Choroid plexus epithelial cell (primary cell): Measurements from ENCODE around the gene MYCL.

Source experiments
- DNase-seq: peaks from one replicate; pipeline ENCODE4 v3.0.0-alpha.2; 2010; ENCODE audit warnings: low read depth
- H3K4me3 ChIP-seq: 2 replicates; pipeline ENCODE4 v1.5.1; 2011; ENCODE audit warnings: low read depth, mild to moderate bottlenecking, control low read depth, low read length, moderate library complexity
- TF ChIP-seq, protein P1 (sequence below): conservative IDR thresholded peaks from 2 replicates; pipeline ENCODE4 v1.5.1; 2011; ENCODE audit warnings: low read depth, mild to moderate bottlenecking, control low read depth, inconsistent platforms, low read length, moderate library complexity

The MYCL gene

DNA sequence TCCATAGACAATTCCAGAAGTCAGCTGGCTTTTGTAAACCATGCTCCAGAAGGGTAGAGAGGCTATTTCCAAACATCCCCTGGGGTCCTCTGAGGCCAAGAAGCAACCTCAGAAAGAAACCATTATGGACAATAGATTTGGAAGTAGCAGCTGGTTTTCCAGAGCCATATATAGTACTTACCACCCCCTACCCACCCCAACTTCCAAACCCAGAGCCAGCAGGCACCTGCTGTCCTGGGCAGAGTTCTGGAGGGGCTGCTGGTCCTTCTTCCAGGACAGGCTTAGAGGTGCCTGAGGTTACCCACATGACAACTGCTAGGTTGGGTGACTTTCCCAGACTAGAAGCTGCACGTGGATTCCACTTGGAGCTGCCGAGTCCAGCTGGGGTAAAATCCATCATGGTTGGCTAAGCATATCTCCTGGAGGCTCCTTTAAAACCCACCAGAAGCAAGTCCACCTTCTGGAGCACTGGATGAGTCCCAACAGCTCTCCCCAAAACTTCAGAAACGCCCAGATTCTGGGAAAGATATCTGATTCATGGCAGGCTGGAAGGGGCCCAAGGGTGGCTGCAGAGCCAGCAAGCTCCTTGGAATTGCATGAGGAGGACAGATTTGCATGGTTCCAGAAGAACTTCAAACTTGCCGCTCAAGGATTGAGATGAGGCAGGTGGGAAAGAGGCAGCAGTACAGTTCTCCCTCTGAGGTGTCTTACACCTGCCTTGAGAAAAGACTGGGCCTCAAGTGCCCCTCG lies 5.8 kb downstream of the MYCL start:
- DNase-seq, result no peak
- TF ChIP-seq, protein P1, sequence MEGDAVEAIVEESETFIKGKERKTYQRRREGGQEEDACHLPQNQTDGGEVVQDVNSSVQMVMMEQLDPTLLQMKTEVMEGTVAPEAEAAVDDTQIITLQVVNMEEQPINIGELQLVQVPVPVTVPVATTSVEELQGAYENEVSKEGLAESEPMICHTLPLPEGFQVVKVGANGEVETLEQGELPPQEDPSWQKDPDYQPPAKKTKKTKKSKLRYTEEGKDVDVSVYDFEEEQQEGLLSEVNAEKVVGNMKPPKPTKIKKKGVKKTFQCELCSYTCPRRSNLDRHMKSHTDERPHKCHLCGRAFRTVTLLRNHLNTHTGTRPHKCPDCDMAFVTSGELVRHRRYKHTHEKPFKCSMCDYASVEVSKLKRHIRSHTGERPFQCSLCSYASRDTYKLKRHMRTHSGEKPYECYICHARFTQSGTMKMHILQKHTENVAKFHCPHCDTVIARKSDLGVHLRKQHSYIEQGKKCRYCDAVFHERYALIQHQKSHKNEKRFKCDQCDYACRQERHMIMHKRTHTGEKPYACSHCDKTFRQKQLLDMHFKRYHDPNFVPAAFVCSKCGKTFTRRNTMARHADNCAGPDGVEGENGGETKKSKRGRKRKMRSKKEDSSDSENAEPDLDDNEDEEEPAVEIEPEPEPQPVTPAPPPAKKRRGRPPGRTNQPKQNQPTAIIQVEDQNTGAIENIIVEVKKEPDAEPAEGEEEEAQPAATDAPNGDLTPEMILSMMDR, result no peak
- no peak overlapping the region for H3K4me3 ChIP-seq

DNA sequence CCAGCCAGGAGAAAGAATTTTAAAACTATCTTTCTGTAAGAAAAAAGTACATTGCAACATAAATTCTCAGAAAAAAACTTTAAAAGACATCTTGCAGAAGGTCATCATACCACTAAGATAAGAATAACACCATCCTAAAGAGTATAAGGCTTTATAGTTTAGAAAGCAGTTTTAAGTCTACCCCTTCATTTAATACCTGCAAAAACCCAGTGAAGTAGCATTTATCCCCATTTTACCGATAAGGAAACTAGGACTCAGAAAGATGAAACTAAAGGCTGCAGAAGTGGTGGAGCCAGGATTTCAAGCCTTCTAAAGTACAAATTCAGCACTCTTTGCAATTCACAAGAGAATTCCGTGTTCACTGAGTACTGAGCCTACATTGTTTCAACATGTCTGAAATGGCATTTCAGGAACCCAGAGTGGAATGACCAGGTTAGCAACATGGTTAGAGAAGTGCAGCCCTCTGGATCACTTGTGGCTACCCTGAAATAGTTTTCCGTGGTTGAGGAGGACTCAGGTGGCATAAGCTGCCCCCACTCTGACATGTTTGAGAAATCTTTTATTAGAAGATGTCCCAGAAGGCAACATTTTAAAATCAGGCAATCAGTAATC lies 6.7 kb downstream of the MYCL start:
- no peak overlapping the region for H3K4me3 ChIP-seq
- DNase-seq, result peak; percentile 33
- TF ChIP-seq, protein P1, result no peak

DNA sequence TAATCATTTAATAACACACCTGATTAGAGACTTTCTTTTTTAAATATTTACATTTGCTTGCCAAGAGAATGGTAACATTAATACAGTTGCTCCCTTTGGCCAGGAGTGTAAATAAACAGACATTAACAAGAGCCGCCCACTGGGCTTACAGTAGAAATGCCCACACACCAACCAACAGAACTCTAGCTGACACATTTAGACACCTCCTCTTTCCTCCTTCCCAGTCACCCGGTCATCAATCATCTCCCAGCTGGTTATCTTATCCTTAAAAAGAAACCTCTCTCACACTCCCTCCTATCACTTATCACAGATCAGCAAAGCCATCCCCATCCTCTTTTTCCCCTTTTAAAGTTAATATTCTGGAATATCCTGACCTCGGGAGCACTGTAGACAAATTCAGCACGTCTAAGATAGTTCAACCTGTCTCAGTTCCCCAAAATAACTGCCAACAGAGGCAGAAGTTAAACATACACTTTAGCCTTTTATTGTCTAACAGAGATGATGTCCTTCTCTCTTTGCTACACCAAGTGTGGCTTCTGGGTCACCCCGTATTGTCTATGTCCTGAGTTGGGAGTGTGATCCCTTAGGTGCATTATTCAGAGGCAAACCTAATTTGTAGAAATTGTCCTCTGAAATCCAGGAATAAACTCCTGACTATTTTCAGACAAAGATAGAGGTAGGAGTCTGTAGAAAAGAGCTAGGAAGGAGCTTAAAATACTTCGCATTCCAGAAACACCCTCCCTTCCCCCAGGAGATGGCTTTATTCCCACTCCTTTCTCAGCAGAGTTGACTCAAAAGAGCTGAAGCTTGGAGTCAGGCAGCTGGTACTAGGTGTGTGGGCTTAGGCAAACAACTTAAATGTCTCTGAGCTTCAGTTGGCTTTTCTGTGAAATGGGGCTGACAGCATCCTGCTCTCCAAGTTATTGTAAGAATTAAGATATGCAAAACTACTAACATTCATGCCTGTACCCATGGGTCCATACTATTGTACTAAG lies 8.8 kb downstream of the MYCL start:
- H3K4me3 ChIP-seq, result no peak overlapping the region
- DNase-seq, result peak; percentile 82
- TF ChIP-seq, protein P1, result no peak

DNA sequence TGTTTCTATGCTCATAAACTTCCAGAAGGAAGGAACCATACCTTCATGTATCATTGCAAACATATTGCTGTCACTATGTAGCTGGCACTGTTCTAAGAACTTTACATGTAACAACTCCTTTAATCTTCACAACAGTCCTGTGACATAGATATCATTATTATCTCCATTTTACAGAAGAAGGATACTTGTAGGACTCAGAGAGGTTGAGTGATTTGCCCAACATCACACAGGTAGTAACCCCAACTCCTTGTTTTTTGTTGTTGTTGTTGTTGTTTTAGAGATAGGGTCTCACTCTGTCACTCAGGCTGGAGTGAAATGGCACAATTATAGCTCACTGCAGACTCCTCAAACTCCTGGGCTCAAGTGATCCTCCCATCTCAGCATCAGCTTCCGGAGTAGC lies 10.8 kb downstream of the MYCL start:
- TF ChIP-seq, protein P1, result no peak
- DNase-seq, result no peak
- no peak overlapping the region for H3K4me3 ChIP-seq

DNA sequence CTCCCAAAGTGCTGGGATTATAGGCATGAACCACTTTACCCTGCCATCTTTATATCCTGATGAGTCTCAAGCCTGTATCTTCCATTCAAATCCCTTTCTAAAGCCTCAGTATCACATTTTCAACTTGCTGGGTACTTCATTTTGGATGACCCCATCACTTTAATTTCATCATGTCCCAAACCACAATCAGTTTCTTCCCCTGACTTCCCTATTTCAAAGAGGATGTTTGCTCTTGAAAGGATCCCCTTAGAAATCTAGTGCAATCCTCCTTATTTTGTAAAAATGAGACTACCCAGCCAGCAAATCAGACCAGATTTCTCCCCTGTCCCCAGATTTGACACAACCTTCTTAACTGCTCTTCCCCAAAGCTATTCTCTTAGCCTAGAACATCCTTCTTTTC lies 11.4 kb downstream of the MYCL start:
- no peak overlapping the region for H3K4me3 ChIP-seq
- TF ChIP-seq, protein P1, result no peak
- DNase-seq, result no peak

DNA sequence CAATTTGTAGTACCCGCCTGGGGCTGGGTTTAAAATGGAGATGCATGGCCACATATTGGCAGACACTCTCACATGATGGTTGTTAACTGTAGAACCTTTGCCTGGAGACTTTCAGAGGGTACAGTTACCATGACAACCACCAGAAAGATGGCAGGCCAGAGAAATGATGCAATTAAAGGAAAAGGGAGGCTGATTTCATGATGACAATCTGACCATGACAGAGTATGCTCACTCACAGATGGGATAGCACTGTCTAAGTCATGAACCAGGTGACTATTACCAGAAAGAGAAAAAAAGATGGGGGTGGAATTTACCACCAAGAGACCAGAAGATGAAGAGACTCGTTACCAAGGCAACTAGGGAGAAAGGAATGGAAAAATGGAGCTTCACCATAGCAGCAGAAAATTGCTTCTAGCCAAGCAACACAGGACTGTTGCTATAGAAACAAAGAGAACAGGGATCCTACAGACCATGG lies 14.9 kb downstream of the MYCL start:
- TF ChIP-seq, protein P1, result no peak
- no peak overlapping the region for H3K4me3 ChIP-seq
- no peak for DNase-seq
